ENCODE results near the gene OPA3. TPM values are rescaled to one million over a fixed set of nuclear protein-coding genes. Genes with fewer than 3 reads are reported as not detected.

Gene OPA3
- total RNA-seq, 1 experiment from 2014 or later: 10.1 TPM

- Mint-ChIP-seq H3K4me3 (no peak overlapping the region), H3K9me3 (no peaks in the 10 kb centered on the region), H3K27ac (no peak overlapping the region), H3K27me3 (ENCODE audit: low read depth) (no peaks in the 10 kb centered on the region), H3K4me1 (peaks cover 12% of the 10 kb centered on the region; the same call in 1 of the 2 replicates), H3K36me3 (no peaks in the 10 kb centered on the region)
- TF ChIP-seq JAZF1 (CRISPR knock-in tag; IDR thresholded peaks at IDR 0.05) (no peak), MAX (CRISPR knock-in tag; IDR thresholded peaks at IDR 0.05) (no peak), ZNF263 (CRISPR knock-in tag; IDR thresholded peaks at IDR 0.05; ENCODE audit: low read depth) (no peak), SP1 (CRISPR knock-in tag; conservative IDR thresholded peaks at IDR 0.05) (0 out of 2 replicates have a peak, but pooled peaks have one; percentile 27), HMGXB4 (CRISPR knock-in tag; IDR thresholded peaks at IDR 0.05) (0 out of 2 replicates have a peak, but pooled peaks have one; percentile 31), ZBTB21 (CRISPR knock-in tag; IDR thresholded peaks at IDR 0.05; ENCODE audit: borderline replicate concordance) (no peak), NR1H2 (CRISPR knock-in tag; IDR thresholded peaks at IDR 0.05) (no peak), ESRRA (CRISPR knock-in tag; IDR thresholded peaks at IDR 0.05; ENCODE audit: borderline replicate concordance) (no peak), SMAD4 (CRISPR knock-in tag; IDR thresholded peaks at IDR 0.05) (no peak)
- TF ChIP-seq, protein P1, sequence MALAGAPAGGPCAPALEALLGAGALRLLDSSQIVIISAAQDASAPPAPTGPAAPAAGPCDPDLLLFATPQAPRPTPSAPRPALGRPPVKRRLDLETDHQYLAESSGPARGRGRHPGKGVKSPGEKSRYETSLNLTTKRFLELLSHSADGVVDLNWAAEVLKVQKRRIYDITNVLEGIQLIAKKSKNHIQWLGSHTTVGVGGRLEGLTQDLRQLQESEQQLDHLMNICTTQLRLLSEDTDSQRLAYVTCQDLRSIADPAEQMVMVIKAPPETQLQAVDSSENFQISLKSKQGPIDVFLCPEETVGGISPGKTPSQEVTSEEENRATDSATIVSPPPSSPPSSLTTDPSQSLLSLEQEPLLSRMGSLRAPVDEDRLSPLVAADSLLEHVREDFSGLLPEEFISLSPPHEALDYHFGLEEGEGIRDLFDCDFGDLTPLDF (CRISPR knock-in tag; IDR thresholded peaks at IDR 0.05): no peak
- DNase-seq (ENCODE audit: low spot score): peak; percentile 78
- POLR2A ChIA-PET: interaction anchor here (0.5 to 1.0 kb wide), 4 partner anchors 30 to 212 kb away, joined by 3 to 5 read pairs (median 4); no protein-coding TSS in a partner anchor
- CTCF ChIA-PET: interaction anchor here (0.5 to 2.9 kb wide), 58 partner anchors 9 to 470 kb away, joined by 3 to 92 read pairs (median 6); partner anchors contain the start of genes EML2, FOSB, OPA3 and PPM1N
- peak; percentile 89 for ATAC-seq
Observed at GRCh38 chr19:45558399-45558878, 26.2 kb downstream of the OPA3 start.

- ATAC-seq: no peak
Observed at GRCh38 chr19:45556835-45557234, 27.8 kb downstream of the OPA3 start.

DNA sequence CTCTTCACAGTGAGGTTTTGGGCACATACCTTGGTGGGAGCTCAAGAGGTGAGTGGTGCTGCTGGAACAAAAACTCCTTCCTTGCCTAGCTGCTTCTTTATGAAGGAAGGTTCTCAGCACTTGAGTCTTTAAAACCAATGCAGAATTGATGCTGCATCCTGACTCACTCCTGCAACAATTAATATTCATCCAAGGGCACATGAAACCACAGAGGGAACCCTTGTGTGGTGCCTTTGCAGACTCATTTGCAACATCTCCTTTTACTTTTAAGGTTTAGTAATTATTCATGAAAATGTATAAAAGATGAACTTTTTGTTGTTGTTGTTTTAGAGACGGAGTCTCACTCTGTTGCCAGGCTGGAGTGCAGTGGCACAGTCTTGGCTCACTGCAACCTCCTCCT, 30.1 kb downstream of the OPA3 start:
- ChIA-PET CTCF (interaction anchor here (1.0 to 2.8 kb wide), 12 partner anchors 8 to 126 kb away, joined by 3 to 38 read pairs (median 4); partner anchors contain the start of genes EML2, GIPR, OPA3 and RTN2), POLR2A (interaction anchor here (1.4 to 1.7 kb wide), 2 partner anchors 16 to 26 kb away, joined by 3 to 5 read pairs; no protein-coding TSS in a partner anchor)
- no peak for DNase-seq (ENCODE audit: low spot score)
- no peak overlapping the region for H3K27ac Mint-ChIP-seq
- no peaks in the 10 kb centered on the region for H3K27me3 Mint-ChIP-seq (ENCODE audit: low read depth)
- peaks cover 20% of the 10 kb centered on the region for H3K4me1 Mint-ChIP-seq
- no peak for ATAC-seq
- H3K36me3 Mint-ChIP-seq: no peaks in the 10 kb centered on the region
- no peak overlapping the region for H3K4me3 Mint-ChIP-seq
- H3K9me3 Mint-ChIP-seq: no peaks in the 10 kb centered on the region
- no peak for TF ChIP-seq MLX (CRISPR knock-in tag; IDR thresholded peaks at IDR 0.05)
- TF ChIP-seq, protein P2, sequence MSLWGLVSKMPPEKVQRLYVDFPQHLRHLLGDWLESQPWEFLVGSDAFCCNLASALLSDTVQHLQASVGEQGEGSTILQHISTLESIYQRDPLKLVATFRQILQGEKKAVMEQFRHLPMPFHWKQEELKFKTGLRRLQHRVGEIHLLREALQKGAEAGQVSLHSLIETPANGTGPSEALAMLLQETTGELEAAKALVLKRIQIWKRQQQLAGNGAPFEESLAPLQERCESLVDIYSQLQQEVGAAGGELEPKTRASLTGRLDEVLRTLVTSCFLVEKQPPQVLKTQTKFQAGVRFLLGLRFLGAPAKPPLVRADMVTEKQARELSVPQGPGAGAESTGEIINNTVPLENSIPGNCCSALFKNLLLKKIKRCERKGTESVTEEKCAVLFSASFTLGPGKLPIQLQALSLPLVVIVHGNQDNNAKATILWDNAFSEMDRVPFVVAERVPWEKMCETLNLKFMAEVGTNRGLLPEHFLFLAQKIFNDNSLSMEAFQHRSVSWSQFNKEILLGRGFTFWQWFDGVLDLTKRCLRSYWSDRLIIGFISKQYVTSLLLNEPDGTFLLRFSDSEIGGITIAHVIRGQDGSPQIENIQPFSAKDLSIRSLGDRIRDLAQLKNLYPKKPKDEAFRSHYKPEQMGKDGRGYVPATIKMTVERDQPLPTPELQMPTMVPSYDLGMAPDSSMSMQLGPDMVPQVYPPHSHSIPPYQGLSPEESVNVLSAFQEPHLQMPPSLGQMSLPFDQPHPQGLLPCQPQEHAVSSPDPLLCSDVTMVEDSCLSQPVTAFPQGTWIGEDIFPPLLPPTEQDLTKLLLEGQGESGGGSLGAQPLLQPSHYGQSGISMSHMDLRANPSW (CRISPR knock-in tag; conservative IDR thresholded peaks at IDR 0.05; ENCODE audit: low read depth): no peak
- TF ChIP-seq, protein P3, sequence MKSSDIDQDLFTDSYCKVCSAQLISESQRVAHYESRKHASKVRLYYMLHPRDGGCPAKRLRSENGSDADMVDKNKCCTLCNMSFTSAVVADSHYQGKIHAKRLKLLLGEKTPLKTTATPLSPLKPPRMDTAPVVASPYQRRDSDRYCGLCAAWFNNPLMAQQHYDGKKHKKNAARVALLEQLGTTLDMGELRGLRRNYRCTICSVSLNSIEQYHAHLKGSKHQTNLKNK (CRISPR knock-in tag; IDR thresholded peaks at IDR 0.05): no peak
- TF ChIP-seq GTF2I (CRISPR knock-in tag; conservative IDR thresholded peaks at IDR 0.05): no peak

More at GRCh38 chr19:45556835-45557234, 27.8 kb downstream of the OPA3 start:
- H3K4me3 Mint-ChIP-seq: no peak overlapping the region
- H3K9me3 Mint-ChIP-seq: no peaks in the 10 kb centered on the region
- H3K27me3 Mint-ChIP-seq (ENCODE audit: low read depth): no peaks in the 10 kb centered on the region
- no peak overlapping the region for H3K27ac Mint-ChIP-seq
- CTCF ChIA-PET: interaction anchor here (0.6 to 2.9 kb wide), 4 partner anchors 13 to 85 kb away, joined by 3 to 92 read pairs (median 19); no protein-coding TSS in a partner anchor
- POLR2A ChIA-PET: no interaction called here
- TF ChIP-seq TP53 (CRISPR knock-in tag; IDR thresholded peaks at IDR 0.05): no peak
- TF ChIP-seq, protein P4, sequence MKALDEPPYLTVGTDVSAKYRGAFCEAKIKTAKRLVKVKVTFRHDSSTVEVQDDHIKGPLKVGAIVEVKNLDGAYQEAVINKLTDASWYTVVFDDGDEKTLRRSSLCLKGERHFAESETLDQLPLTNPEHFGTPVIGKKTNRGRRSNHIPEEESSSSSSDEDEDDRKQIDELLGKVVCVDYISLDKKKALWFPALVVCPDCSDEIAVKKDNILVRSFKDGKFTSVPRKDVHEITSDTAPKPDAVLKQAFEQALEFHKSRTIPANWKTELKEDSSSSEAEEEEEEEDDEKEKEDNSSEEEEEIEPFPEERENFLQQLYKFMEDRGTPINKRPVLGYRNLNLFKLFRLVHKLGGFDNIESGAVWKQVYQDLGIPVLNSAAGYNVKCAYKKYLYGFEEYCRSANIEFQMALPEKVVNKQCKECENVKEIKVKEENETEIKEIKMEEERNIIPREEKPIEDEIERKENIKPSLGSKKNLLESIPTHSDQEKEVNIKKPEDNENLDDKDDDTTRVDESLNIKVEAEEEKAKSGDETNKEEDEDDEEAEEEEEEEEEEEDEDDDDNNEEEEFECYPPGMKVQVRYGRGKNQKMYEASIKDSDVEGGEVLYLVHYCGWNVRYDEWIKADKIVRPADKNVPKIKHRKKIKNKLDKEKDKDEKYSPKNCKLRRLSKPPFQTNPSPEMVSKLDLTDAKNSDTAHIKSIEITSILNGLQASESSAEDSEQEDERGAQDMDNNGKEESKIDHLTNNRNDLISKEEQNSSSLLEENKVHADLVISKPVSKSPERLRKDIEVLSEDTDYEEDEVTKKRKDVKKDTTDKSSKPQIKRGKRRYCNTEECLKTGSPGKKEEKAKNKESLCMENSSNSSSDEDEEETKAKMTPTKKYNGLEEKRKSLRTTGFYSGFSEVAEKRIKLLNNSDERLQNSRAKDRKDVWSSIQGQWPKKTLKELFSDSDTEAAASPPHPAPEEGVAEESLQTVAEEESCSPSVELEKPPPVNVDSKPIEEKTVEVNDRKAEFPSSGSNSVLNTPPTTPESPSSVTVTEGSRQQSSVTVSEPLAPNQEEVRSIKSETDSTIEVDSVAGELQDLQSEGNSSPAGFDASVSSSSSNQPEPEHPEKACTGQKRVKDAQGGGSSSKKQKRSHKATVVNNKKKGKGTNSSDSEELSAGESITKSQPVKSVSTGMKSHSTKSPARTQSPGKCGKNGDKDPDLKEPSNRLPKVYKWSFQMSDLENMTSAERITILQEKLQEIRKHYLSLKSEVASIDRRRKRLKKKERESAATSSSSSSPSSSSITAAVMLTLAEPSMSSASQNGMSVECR (CRISPR knock-in tag; IDR thresholded peaks at IDR 0.05; ENCODE audit: borderline replicate concordance): no peak
- peaks cover 13% of the 10 kb centered on the region for H3K4me1 Mint-ChIP-seq
- no peaks in the 10 kb centered on the region for H3K36me3 Mint-ChIP-seq
- no peak for DNase-seq (ENCODE audit: low spot score)

Measured in WTC11 (cell line).